K562 (cell line): ENCODE results near the gene ZNF709. TPM values are rescaled to one million over a fixed set of nuclear protein-coding genes. Genes with fewer than 3 reads are reported as not detected.
A peak's percentile ranks its signal among the peaks of the same experiment; 100 is the strongest.

Source experiments
- ARID3A ChIP-seq: IDR thresholded peaks from 2 replicates; pipeline ENCODE4 v1.6.1; 2012; ENCODE audit warnings: low read depth, low read length, improper control_type of control experiment, borderline replicate concordance
- BMI1 ChIP-seq: fragments of 150-350 bp; IDR thresholded peaks from 2 replicates; pipeline ENCODE4 v1.6.1; 2014; ENCODE audit warnings: low read length
- CBX1 ChIP-seq: sonication (generic); IDR thresholded peaks from 2 replicates; pipeline ENCODE4 v1.6.1; 2016; ENCODE audit warnings: antibody characterized with exemption, low read depth, mild to moderate bottlenecking
- CBX5 ChIP-seq: IDR thresholded peaks from 2 replicates; pipeline ENCODE4 v1.6.1; 2014; ENCODE audit warnings: low read depth, borderline replicate concordance
- HMGN3 ChIP-seq: IDR thresholded peaks from 2 replicates; pipeline ENCODE4 v1.6.1; 2011; ENCODE audit warnings: borderline replicate concordance, low read depth, mild to moderate bottlenecking, mixed read lengths, low read length; ENCODE audit not compliant: insufficient read length; ENCODE audit errors: extremely low read depth
- KDM5B ChIP-seq: fragments of 200-600 bp; sonication (generic); IDR thresholded peaks from 2 replicates; pipeline ENCODE4 v1.6.1; 2012; ENCODE audit warnings: low read depth, mild to moderate bottlenecking, moderate library complexity, low read length, control low read depth, inconsistent platforms; ENCODE audit not compliant: insufficient replicate concordance
- MED1 ChIP-seq: sonication (generic); formaldehyde crosslinking; IDR thresholded peaks from 2 replicates; pipeline ENCODE4 v1.8.1; 2023; ENCODE audit warnings: missing genetic modification reagents, borderline replicate concordance
- POLR3G ChIP-seq: IDR thresholded peaks from 2 replicates; pipeline ENCODE4 v1.6.1; 2011; ENCODE audit not compliant: insufficient read length, insufficient replicate concordance; ENCODE audit errors: extremely low read depth
- RAD51 ChIP-seq: fragments of 450-650 bp; IDR thresholded peaks from 2 replicates; pipeline ENCODE4 v1.7.1; 2016; ENCODE audit warnings: low read depth, mild to moderate bottlenecking, borderline replicate concordance
- RBM17 ChIP-seq: fragments of 200-400 bp; formaldehyde crosslinking; IDR thresholded peaks from 2 replicates; pipeline ENCODE4 v1.6.1; 2017; ENCODE audit warnings: low read depth, mild to moderate bottlenecking, low read length, borderline replicate concordance
- RFX7 ChIP-seq: fragments of 250-450 bp; sonication (Bioruptor Pico); IDR thresholded peaks from 2 replicates; pipeline ENCODE4 v1.5.1; 2021; ENCODE audit warnings: mild to moderate bottlenecking
- SMARCA4 ChIP-seq: fragments of 450-650 bp; IDR thresholded peaks from 2 replicates; pipeline ENCODE4 v1.6.1; 2016
- XRCC5 ChIP-seq: fragments of 200-400 bp; formaldehyde crosslinking; IDR thresholded peaks from 2 replicates; pipeline ENCODE4 v1.6.1; 2017; ENCODE audit warnings: low read depth, mild to moderate bottlenecking, low read length
- ZBTB12 ChIP-seq: fragments of 250-450 bp; sonication (Bioruptor Pico); IDR thresholded peaks from 2 replicates; pipeline ENCODE4 v1.4.0; 2020
- ZBTB2 ChIP-seq: fragments of 450-650 bp; IDR thresholded peaks from 2 replicates; pipeline ENCODE4 v1.6.1; 2016; ENCODE audit warnings: antibody characterized with exemption
- ZKSCAN1 ChIP-seq: fragments of 150-350 bp; IDR thresholded peaks from 2 replicates; pipeline ENCODE4 v1.6.1; 2016; ENCODE audit warnings: low read depth, low read length
- ZNF3 ChIP-seq: fragments of 250-450 bp; sonication (Bioruptor Pico); IDR thresholded peaks from 2 replicates; pipeline ENCODE4 v1.5.0; 2021; ENCODE audit warnings: mild to moderate bottlenecking, moderate library complexity
- ZNF512 ChIP-seq: IDR thresholded peaks from 2 replicates; pipeline ENCODE4 v1.6.1; 2016; ENCODE audit warnings: missing genetic modification characterization, missing compliant biosample characterization
- ZNF644 ChIP-seq: fragments of 200-800 bp; sonication (Bioruptor generic); IDR thresholded peaks from 2 replicates; pipeline ENCODE4 v1.6.1; 2016; ENCODE audit warnings: low read depth, missing genetic modification characterization, missing compliant biosample characterization
- ZNF717 ChIP-seq: fragments of 250-450 bp; sonication (Bioruptor Pico); IDR thresholded peaks from 2 replicates; pipeline ENCODE4 v1.5.0; 2021
- ZSCAN29 ChIP-seq: fragments of 450-650 bp; IDR thresholded peaks from 2 replicates; pipeline ENCODE4 v1.6.1; 2017
- polyA plus RNA-seq, 8 experiments: library from polyadenylated mRNA; depleted of rRNA in 4 of 8; stranded (reverse) in 5 of 8; unstranded in 3 of 8; fragments of >200 nt; fragmentation: Nextera tagmentation in 2 of 8; fragmentation: Illumina TruSeq in 1 of 8; extraction: Ambion mirVana in 2 of 8; extraction: Trizol in 1 of 8; gene quantifications; 2 replicates each; pipeline versions ENCODE4 v1.2.1 to v1.2.3, GENCODE V29; 2011 to 2014; ENCODE audit warnings: inconsistent platforms in 1 of 8, missing spikeins in 1 of 8
- total RNA-seq, 7 experiments: library from RNA; depleted of rRNA in 6 of 7; stranded (reverse); fragments of >200 nt in 6 of 7; fragmentation: Illumina TruSeq in 2 of 7; extraction: Trizol in 2 of 7; gene quantifications; 2 replicates each; pipeline versions ENCODE4 v1.2.1 to v1.2.3, GENCODE V29; 2011 to 2021; ENCODE audit warnings: low replicate concordance in 1 of 7

Gene ZNF709
- total and polyA plus RNA-seq, 9 of the 15 experiments (the other 6 are each of a cell fraction or from before 2014, with no cell fraction given) = 0.07 to 0.69 (median 0.18) TPM

- TF ChIP-seq ARID3A = no peak
- TF ChIP-seq ZNF3 (CRISPR knock-in tag) = no peak
- no peak for TF ChIP-seq ZSCAN29
- TF ChIP-seq XRCC5 = no peak
- no peak for TF ChIP-seq CBX5
- TF ChIP-seq RAD51 = no peak
- no peak for TF ChIP-seq ZBTB12
- no peak for TF ChIP-seq ZBTB2
- no peak for TF ChIP-seq MED1 (CRISPR knock-in tag)
- no peak for TF ChIP-seq ZKSCAN1
- TF ChIP-seq CBX1 = no peak
- no peak for TF ChIP-seq SMARCA4
- no peak for TF ChIP-seq RBM17
- no peak for TF ChIP-seq ZNF512 (tag)
- TF ChIP-seq ZNF717 (CRISPR knock-in tag) = no peak
- no peak for TF ChIP-seq RFX7 (CRISPR knock-in tag)
- no peak for TF ChIP-seq HMGN3
- TF ChIP-seq POLR3G = no peak
- TF ChIP-seq BMI1 = no peak
- peak; percentile 43 for TF ChIP-seq KDM5B
- no peak for TF ChIP-seq ZNF644 (tag)
Measured at GRCh38 chr19:12484371-12485051, at the start of gene ZNF709 (continued).
